GM19455 (cell line): ENCODE results near the gene CRYBB1.

ENCODE experiments used
- ATAC-seq: cut with Tn5 transposase; IDR thresholded peaks from one replicate; pipeline ENCODE4 v1.9.1; 2021; ENCODE audit not compliant: unreplicated experiment

CRYBB1 gene

GRCh38 chr22:26617271-26618199, at the start of gene CRYBB1:
TSS of gene CRYBB1 (minus strand) at chr22:26618027. CDS start at chr22:26616319, 1,708 bp downstream.
- ATAC-seq: no peak

DNA sequence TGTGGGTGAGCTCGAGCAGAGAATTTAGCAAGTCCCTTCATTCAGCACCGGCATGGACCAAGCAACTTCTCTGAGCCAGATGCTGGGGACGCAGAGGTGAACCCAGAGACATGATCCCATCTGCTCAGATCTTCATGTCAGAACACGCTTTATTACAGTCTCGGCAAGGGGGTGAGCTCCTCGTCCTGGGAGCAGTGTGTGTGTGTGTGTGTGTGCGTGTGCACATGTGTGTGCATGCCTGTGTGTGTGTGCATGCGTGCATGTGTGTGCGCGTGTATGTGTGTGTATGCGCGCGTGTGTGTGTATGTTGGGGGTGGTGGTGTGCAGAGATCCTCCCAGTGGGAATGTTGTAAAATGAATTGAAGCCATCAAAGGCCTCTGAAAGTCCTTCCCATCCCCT, 49.3 kb upstream of the CRYBB1 start:
- no peak for ATAC-seq

GRCh38 chr22:26665813-26666231, 48.0 kb upstream of the CRYBB1 start:
- no peak for ATAC-seq

DNA sequence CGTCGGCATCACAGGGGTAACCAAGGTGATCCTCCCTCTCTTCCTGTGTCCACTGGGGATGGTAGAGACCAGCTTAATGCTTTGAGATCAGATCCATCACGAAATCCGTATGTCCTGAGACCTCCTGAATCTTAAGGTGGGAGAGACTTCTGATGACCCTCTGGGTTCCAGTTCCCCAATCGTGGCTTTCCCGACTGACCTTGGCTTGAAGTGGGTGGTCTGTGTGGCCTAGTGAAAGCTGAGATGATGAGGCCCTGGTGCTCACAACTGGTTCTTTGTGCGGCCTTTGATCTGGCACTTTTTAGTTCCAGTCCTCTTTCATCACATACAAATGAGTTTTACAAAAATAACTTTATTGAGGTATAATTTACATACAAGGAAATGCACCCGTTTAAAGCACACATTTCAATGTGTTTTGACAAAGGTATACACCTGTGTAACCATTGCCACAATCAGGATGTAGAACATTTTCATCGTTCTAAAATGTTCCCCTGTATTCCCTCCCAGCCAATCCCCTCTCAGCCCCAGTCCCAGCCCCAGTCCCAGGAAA, 45.6 kb upstream of the CRYBB1 start:
- ATAC-seq: no peak

DNA sequence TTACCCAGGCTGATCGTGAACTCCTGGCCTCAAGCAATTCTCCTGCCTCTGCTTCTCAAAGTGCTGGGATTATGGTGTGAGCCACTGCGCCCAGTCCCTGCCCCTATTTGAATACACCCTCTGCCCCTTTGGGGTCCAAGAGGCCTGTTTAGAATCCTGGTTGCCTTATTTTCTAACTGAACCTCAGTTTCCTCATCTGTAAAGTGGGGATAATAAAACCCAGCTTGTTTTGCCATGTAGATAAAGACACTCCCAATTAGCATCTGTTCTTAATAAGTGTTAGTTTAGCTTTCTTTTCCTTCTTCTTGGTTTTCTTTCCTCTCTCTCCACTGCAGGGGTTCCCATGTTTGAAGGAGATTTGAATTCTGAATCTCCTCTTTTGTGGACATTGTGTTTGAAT, 44.3 kb upstream of the CRYBB1 start:
- ATAC-seq: no peak

- ATAC-seq: no peak
These were observed 43.2 kb upstream of the CRYBB1 start for GRCh38 chr22:26660961-26661578.

DNA sequence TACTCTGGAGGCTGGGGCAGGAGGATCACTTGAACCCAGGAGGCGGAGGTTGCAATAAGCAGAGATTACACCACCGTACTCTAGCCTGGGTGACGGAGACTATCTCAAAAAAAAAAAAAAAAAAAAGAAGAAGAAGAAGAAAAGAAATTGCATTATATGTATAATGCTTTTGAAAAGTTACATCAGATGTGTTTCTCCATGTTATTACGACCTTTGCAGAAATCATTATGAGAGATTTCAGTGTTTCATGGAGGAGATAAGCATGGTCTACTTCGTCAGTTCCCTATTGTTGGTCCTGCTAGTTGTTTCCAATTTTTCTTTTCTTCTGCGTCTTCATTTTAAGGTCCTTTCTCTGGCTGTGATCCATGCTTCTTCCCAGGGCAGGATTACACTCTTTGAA, 42.5 kb upstream of the CRYBB1 start:
- no peak for ATAC-seq

GRCh38 chr22:26658671-26659478, 41.0 kb upstream of the CRYBB1 start:
- peak; percentile 55 for ATAC-seq

DNA sequence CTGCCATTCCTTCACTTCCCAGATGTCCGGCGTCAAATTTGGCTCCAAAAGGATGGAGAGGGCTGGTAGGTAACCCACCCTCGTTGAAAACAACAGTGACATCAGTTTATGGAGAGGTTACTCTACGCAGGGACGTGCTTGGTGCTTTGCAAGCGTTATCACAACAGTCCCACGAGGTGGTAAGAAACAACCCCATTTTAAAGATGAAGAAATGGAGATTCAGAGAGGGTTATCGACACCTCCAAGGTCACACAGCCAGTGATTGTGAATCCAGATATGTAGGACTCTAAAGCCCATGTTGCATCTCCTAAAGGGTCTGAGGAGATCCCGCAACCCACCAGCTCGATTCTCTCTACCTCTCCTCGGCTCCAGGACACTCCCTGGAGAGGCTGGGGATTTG, 40.3 kb upstream of the CRYBB1 start:
- no peak for ATAC-seq

GRCh38 chr22:26656891-26657851, 39.3 kb upstream of the CRYBB1 start, which contains the start of gene MIAT:
TSS of gene MIAT (plus strand) at chr22:26657588.
- ATAC-seq: peak; percentile 64

GRCh38 chr22:26651815-26652214, 34.0 kb upstream of the CRYBB1 start:
- no peak for ATAC-seq

GRCh38 chr22:26650722-26651421, 33.0 kb upstream of the CRYBB1 start:
- ATAC-seq: no peak

DNA sequence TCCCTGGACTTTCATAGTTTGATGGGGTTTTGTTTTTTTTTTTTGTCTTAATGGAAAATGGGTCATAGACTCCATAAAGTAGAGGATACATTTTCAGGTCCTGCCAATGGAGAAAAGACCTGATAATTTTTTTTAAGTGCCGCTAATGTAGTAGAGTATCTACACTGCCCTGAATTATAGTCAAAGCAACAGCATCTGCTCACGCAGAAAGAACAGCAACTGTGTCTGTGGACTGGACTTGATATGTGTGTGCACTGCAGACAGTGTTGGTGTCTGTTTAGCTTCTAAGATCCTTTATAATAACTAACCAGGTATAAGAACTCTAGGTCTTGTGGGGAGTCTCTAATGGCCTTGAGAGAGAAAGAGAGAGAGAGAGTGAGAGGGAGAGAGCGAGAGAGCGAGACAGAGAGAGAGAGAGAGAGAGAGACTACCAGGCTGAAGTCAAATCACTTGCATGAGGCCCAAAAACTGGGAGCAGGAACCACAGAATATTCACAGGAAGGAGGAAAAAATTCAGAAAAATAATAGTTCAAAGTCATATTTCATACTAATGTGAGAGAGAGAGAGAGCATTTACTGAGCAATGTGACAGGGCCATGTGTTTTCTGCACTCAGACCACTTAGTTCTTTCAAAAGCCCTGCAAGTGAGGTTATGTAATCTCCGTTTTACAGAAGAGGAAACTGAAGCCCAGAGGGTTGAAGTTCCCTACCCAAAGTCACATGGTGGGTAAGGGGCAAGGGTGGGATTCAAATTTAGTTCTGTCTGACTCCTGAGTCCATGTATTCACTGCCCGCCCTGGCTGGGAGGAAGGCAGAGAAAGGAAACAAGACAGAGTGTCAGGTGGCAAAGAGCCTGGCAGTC, 30.9 kb upstream of the CRYBB1 start:
- ATAC-seq: no peak

DNA sequence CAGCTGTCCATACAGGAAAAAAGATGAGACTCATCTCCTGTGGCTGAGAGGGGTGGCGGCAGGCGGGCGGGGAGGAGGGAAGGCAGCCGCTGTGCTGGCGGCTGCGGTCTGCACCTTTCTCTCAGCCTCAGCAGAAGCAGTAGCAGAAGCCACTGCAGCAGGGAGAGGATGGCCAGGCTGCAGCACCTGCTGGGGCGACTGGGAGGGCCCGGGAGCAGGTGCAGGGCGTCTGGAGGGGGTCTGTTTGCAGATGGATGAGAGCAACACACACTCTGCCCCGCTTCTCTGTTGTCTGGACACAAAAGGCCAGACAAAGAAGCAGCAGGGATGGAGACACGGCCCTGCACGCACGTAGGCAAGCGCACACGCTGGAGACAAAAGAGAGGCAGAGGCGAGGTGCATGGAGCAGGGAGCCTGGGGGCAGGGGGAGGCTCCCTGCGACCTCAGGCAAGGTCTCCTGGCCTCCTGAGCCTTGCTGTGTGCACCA, 30.2 kb upstream of the CRYBB1 start:
- ATAC-seq: no peak

- no peak for ATAC-seq
These were observed 28.3 kb upstream of the CRYBB1 start for GRCh38 chr22:26646158-26646557.

DNA sequence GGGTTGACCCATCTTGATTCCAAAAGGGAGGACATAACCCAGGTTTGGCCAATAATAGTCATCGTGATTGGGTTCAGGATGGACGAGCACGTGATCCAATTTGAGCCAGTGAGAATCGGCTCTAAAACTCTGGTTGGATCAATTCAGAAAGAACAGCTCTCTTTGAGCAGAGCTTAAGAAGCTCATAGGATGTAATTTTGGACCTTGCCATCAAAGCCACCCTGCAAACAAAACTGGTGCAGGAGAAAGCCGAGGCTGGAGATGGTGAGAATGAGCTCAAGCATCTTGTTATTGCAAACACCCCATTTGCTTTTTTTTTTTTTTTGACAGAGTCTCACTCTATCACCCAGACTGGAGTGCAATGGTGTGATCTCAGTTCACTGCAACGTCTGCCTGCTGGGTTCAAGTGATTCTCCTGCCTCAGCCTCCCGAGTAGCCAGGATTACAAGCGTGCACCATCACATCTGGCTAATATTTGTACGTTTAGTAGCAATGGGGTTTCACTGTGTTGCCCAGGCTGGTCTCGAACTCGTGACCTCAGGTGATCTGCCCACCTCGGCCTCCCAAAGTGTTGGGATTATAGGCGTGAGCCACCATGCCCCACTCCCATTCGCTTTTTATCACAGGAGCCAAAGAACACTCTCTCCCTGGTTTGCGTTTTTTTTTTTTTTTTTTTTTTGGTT, 25.7 kb upstream of the CRYBB1 start:
- ATAC-seq: no peak
